Measurements from ENCODE around the gene PARP12. TPM values are rescaled to one million over a fixed set of nuclear protein-coding genes. Genes with fewer than 3 reads are reported as not detected.

PARP12 gene
- total RNA-seq, 1 experiment from 2014 or later: 5.0 TPM

DNA sequence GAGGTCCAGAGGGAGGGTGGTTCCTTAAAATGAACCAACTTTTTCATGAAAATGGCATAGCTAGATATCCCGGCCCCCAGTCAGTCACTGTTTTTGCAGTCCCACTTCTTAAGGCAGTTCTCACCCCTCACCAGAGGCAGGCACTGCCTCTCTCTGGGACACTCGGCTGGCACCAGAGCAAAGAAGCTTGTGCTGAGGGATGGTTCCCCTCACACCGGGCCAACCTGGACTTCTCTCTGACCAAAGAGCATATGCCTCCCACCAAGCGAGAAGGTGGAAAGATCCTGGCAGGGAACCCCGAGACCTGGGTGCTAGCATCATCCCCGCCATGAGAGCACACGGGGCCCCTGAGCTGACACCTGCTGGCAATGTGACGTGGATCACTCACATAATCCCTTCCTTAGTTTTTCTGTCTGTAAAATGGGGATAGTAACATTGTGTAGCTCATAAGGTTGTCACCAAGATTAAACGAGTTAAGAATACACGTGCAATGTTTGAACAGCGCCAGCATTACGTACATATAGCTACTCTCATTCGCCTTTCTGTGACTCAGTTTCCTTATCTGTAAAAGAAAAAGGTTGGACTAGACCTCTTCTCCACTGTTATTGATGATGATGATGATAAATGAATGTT, 88.5 kb downstream of the PARP12 start:
- H3K36me3 ChIP-seq (replicated peaks; ENCODE audit: control insufficient read depth, insufficient read depth, low read length): no peaks in the 10 kb centered on the region
- H3K27me3 ChIP-seq (ENCODE audit: control insufficient read depth, insufficient read depth, low read length): no peaks in the 10 kb centered on the region
- no peak overlapping the region for H3K4me3 ChIP-seq (ENCODE audit: insufficient read depth, low read depth, low read length)
- no peak for DNase-seq

Other genes with a start within 250 kb of the PARP12 start
- 0.55 and 0.76 TPM in 2 replicates for gene TBXAS1, start 233.7 kb downstream of the PARP12 start, total RNA-seq (2014; rRNA removed; shearing (Covaris generic))
- 5.5 and 7.1 TPM in 2 replicates for gene KDM7A, start 114.0 kb upstream of the PARP12 start, total RNA-seq (2014; rRNA removed; shearing (Covaris generic))